Liver (tissue), 9 donors: ENCODE measurements around the gene TRAK2. TPM values are rescaled to one million over a fixed set of nuclear protein-coding genes. Genes with fewer than 3 reads are reported as not detected.

Experiments used
- DNase-seq: peaks from one replicate; pipeline ENCODE4 v3.0.0-alpha.2; 2017; ENCODE audit warnings: low spot score
- H3K27ac ChIP-seq, 2 donors: one replicate each; pipeline ENCODE4 v1.7.0; 2013; ENCODE audit warnings: inconsistent platforms in 2 of 2, low read length in 2 of 2, control low read depth in 1 of 2, low read depth in 1 of 2, mild to moderate bottlenecking in 1 of 2
- H3K27me3 ChIP-seq, 4 donors: one replicate each; pipeline versions ENCODE4 v1.6.1 to v1.7.0; 2013; ENCODE audit warnings: low read length in 3 of 4, inconsistent platforms in 1 of 4, mild to moderate bottlenecking in 1 of 4, moderate library complexity in 1 of 4; ENCODE audit not compliant: control insufficient read depth in 4 of 4, insufficient read depth in 4 of 4
- H3K36me3 ChIP-seq, 4 donors: one replicate each; pipeline versions ENCODE4 v1.6.1 to v1.7.0; 2013; ENCODE audit warnings: low read length in 3 of 4, mild to moderate bottlenecking in 3 of 4, low read depth in 1 of 4, moderate library complexity in 1 of 4; ENCODE audit not compliant: control insufficient read depth in 4 of 4, insufficient read depth in 3 of 4
- H3K4me1 ChIP-seq, 4 donors: one replicate each; pipeline versions ENCODE4 v1.6.1 to v1.7.0; 2013; ENCODE audit warnings: low read length in 3 of 4, mild to moderate bottlenecking in 3 of 4, moderate library complexity in 1 of 4; ENCODE audit not compliant: control insufficient read depth in 4 of 4, insufficient read depth in 4 of 4
- H3K4me3 ChIP-seq, 3 donors: one replicate each; pipeline versions ENCODE4 v1.6.1 to v1.7.0; 2013; ENCODE audit warnings: low read length in 3 of 3, control low read depth in 1 of 3, low read depth in 1 of 3, mild to moderate bottlenecking in 1 of 3
- H3K9ac ChIP-seq, 2 donors: one replicate each; pipeline ENCODE4 v1.7.0; 2013; ENCODE audit warnings: low read length in 2 of 2, mild to moderate bottlenecking in 2 of 2, moderate library complexity in 2 of 2, control low read depth in 1 of 2, low read depth in 1 of 2
- H3K9me3 ChIP-seq, 4 donors: one replicate each; pipeline versions ENCODE4 v1.6.1 to v1.7.0; 2013; ENCODE audit warnings: low read length in 3 of 4; ENCODE audit not compliant: control insufficient read depth in 4 of 4
- FOXA1 ChIP-seq: IDR thresholded peaks from 2 replicates; pipeline ENCODE4 v1.6.1; 2016; ENCODE audit warnings: antibody characterized with exemption
- FOXA2 ChIP-seq: IDR thresholded peaks from 2 replicates; pipeline ENCODE4 v1.6.1; 2016; ENCODE audit warnings: antibody characterized with exemption
- HNF4A ChIP-seq, 2 donors: conservative IDR thresholded peaks; 2 replicates each; pipeline ENCODE4 v1.6.1; 2016; ENCODE audit warnings: antibody characterized with exemption in 2 of 2, mild to moderate bottlenecking in 2 of 2
- HNF4G ChIP-seq: IDR thresholded peaks from 2 replicates; pipeline ENCODE4 v1.6.1; 2016; ENCODE audit warnings: antibody characterized with exemption
- JUND ChIP-seq, 2 donors: IDR thresholded peaks; 2 replicates each; pipeline ENCODE4 v1.6.1; 2016; ENCODE audit warnings: antibody characterized with exemption in 2 of 2
- NR2F2 ChIP-seq: IDR thresholded peaks from 2 replicates; pipeline ENCODE4 v1.6.1; 2016; ENCODE audit warnings: antibody characterized with exemption
- RAD21 ChIP-seq, 2 donors: IDR thresholded peaks; 2 replicates each; pipeline ENCODE4 v1.6.1; 2016; ENCODE audit warnings: antibody characterized with exemption in 2 of 2, mild to moderate bottlenecking in 2 of 2
- RXRA ChIP-seq, 2 donors: IDR thresholded peaks; 2 replicates each; pipeline ENCODE4 v1.6.1; 2017 to 2018; ENCODE audit warnings: antibody characterized with exemption in 2 of 2, mild to moderate bottlenecking in 1 of 2
- SP1 ChIP-seq: IDR thresholded peaks from 2 replicates; pipeline ENCODE4 v1.6.1; 2018; ENCODE audit warnings: antibody characterized with exemption, mild to moderate bottlenecking
- TAF1 ChIP-seq: conservative IDR thresholded peaks from 2 replicates; pipeline ENCODE4 v1.6.1; 2016; ENCODE audit warnings: antibody characterized with exemption, mild to moderate bottlenecking
- YY1 ChIP-seq: IDR thresholded peaks from 2 replicates; pipeline ENCODE4 v1.6.1; 2016; ENCODE audit warnings: antibody characterized with exemption, mild to moderate bottlenecking
- WGBS: extraction: QIAGEN DNeasy Blood & Tissue Kit; methylation state at CpG from one replicate; pipeline ENCODE4 v1.1.7; 2013; 5-methylcytosine and 5-hydroxymethylcytosine counted together
- polyA plus RNA-seq, 2 donors: library from polyadenylated mRNA; stranded (reverse) in 1 of 2; unstranded in 1 of 2; fragments of 200-250 nt in 1 of 2; fragments of >200 nt in 1 of 2; fragmentation: Nextera tagmentation in 1 of 2; extraction: Ambion mirVana in 1 of 2; gene quantifications; one replicate each; pipeline versions ENCODE4 v1.2.1 to v1.2.3, GENCODE V29; 2013 to 2015
- total RNA-seq, 2 donors: library from RNA; depleted of rRNA; stranded (reverse); fragments of >200 nt; gene quantifications; one replicate each; pipeline ENCODE4 v1.2.3, GENCODE V29; 2014
- TF ChIP-seq, protein P1 (sequence below): IDR thresholded peaks from 2 replicates; pipeline ENCODE4 v1.6.1; 2016; ENCODE audit warnings: antibody characterized with exemption
- TF ChIP-seq, protein P2 (sequence below): IDR thresholded peaks from 2 replicates; pipeline ENCODE4 v1.6.1; 2016; ENCODE audit warnings: antibody characterized with exemption
- TF ChIP-seq, protein P3 (sequence below): IDR thresholded peaks from 2 replicates; pipeline ENCODE4 v1.6.1; 2016; ENCODE audit warnings: antibody characterized with exemption, mild to moderate bottlenecking
- TF ChIP-seq, protein P4 (sequence below): IDR thresholded peaks from 2 replicates; pipeline ENCODE4 v1.6.1; 2016; ENCODE audit warnings: antibody characterized with exemption
- TF ChIP-seq, protein P5 (sequence below): fragments of 150-350 bp; IDR thresholded peaks from 2 replicates; pipeline ENCODE4 v1.5.1; 2017; ENCODE audit warnings: improper control_type of control experiment, low read depth, low read length; ENCODE audit not compliant: missing input control
- donor health status: healthy.
- donor health status: healthy.
- donor health status: healthy.
- donor health status: healthy.
- donor health status: healthy.

Gene TRAK2
- total and polyA plus RNA-seq, 4 donors = 6.1 to 207 (median 12.4) TPM

DNA sequence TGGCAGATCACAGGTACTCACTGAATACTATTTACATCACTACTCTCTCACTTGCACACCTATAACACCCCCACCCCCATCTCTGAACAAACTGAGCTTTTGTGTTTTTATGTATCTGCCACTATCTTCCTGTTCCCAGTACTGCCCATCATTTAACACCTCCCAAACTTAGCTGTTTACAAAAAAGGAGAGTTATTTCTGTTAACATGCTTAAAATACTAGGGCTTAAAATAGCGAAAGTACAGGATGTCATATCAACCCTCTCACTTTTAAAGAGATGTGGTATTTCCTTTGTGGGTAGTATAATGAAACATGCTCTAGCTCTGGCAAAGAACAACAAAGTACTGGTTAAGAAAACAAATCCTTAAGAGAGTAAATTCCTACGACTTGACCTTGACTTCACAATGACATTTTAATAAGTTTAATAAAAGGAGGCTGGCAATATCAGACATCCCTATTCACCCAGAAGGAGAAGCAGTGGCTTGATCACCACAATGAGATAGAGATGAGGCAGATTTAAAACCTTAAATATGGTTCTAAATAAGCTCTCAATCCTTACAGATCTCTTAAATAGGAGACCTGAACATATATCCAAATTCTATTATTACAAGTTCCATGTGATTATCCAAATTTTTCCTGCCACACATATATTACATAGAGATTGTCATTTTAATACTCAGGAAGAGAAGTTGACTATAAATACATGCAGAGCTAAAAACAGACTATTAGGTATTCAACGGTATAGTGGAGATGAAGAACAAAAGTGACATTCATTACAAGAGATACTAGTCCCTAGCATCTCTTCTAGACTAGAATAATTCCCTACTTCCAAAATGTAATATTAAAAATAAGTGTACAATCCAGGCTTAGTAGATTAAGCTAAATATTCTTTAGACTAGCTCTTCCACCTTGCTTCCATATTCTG, 36.9 kb downstream of the TRAK2 start:
- Histone ChIP-seq H3K36me3 (no peaks in the 10 kb centered on the region), H3K9me3 (no peaks in the 10 kb centered on the region), H3K4me1 (peaks cover 0 to 3% (median 1%) of the 10 kb centered on the region in 4 donors), H3K27ac (no peak overlapping the region), H3K4me3 (no peak overlapping the region), H3K9ac (no peak overlapping the region), H3K27me3 (no peaks in the 10 kb centered on the region)
- WGBS = 62% methylated on average over 3 of the region's 3 CpGs
- TF ChIP-seq, protein P1, sequence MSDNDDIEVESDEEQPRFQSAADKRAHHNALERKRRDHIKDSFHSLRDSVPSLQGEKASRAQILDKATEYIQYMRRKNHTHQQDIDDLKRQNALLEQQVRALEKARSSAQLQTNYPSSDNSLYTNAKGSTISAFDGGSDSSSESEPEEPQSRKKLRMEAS = no peak
- TF ChIP-seq, protein P2, sequence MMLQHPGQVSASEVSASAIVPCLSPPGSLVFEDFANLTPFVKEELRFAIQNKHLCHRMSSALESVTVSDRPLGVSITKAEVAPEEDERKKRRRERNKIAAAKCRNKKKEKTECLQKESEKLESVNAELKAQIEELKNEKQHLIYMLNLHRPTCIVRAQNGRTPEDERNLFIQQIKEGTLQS = no peak
- peak; percentile 34 for TF ChIP-seq NR2F2
- TF ChIP-seq RXRA (IDR thresholded peaks at IDR 0.05) = no peak
- TF ChIP-seq HNF4A (conservative IDR thresholded peaks at IDR 0.05) = no peak
- TF ChIP-seq, protein P3, sequence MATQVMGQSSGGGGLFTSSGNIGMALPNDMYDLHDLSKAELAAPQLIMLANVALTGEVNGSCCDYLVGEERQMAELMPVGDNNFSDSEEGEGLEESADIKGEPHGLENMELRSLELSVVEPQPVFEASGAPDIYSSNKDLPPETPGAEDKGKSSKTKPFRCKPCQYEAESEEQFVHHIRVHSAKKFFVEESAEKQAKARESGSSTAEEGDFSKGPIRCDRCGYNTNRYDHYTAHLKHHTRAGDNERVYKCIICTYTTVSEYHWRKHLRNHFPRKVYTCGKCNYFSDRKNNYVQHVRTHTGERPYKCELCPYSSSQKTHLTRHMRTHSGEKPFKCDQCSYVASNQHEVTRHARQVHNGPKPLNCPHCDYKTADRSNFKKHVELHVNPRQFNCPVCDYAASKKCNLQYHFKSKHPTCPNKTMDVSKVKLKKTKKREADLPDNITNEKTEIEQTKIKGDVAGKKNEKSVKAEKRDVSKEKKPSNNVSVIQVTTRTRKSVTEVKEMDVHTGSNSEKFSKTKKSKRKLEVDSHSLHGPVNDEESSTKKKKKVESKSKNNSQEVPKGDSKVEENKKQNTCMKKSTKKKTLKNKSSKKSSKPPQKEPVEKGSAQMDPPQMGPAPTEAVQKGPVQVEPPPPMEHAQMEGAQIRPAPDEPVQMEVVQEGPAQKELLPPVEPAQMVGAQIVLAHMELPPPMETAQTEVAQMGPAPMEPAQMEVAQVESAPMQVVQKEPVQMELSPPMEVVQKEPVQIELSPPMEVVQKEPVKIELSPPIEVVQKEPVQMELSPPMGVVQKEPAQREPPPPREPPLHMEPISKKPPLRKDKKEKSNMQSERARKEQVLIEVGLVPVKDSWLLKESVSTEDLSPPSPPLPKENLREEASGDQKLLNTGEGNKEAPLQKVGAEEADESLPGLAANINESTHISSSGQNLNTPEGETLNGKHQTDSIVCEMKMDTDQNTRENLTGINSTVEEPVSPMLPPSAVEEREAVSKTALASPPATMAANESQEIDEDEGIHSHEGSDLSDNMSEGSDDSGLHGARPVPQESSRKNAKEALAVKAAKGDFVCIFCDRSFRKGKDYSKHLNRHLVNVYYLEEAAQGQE = no peak
- DNase-seq = no peak

DNA sequence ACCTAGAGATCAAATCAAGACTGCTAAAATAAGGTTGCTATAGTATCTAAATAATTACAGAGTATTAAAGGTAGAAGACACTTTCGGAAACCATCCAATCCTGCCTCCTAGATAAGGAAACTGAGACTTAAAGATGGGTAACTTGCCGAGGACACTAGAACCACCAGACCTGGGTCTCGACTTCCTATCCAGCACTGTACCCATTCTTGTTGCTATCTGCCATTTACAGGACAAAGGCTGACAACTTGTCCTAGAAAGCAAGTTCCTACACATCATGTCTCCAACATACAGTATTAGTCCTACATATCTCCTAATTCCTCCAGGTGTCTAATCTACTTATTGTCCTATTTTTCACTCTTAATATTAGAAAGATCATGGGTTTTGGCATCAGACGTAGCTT, 37.7 kb downstream of the TRAK2 start:
- 63% methylated on average over 4 of the region's 4 CpGs for WGBS
- H3K36me3 ChIP-seq = no peaks in the 10 kb centered on the region
- H3K9me3 ChIP-seq = no peaks in the 10 kb centered on the region
- H3K9ac ChIP-seq = no peak overlapping the region
- no peak for DNase-seq
- no peak for TF ChIP-seq FOXA1
- TF ChIP-seq HNF4A (conservative IDR thresholded peaks at IDR 0.05) = no peak
- TF ChIP-seq, protein P4, sequence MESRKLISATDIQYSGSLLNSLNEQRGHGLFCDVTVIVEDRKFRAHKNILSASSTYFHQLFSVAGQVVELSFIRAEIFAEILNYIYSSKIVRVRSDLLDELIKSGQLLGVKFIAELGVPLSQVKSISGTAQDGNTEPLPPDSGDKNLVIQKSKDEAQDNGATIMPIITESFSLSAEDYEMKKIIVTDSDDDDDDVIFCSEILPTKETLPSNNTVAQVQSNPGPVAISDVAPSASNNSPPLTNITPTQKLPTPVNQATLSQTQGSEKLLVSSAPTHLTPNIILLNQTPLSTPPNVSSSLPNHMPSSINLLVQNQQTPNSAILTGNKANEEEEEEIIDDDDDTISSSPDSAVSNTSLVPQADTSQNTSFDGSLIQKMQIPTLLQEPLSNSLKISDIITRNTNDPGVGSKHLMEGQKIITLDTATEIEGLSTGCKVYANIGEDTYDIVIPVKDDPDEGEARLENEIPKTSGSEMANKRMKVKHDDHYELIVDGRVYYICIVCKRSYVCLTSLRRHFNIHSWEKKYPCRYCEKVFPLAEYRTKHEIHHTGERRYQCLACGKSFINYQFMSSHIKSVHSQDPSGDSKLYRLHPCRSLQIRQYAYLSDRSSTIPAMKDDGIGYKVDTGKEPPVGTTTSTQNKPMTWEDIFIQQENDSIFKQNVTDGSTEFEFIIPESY = no peak
- TF ChIP-seq, protein P3 = no peak
- TF ChIP-seq JUND (IDR thresholded peaks at IDR 0.05) = no peak
- no peak for TF ChIP-seq SP1
- TF ChIP-seq, protein P5, sequence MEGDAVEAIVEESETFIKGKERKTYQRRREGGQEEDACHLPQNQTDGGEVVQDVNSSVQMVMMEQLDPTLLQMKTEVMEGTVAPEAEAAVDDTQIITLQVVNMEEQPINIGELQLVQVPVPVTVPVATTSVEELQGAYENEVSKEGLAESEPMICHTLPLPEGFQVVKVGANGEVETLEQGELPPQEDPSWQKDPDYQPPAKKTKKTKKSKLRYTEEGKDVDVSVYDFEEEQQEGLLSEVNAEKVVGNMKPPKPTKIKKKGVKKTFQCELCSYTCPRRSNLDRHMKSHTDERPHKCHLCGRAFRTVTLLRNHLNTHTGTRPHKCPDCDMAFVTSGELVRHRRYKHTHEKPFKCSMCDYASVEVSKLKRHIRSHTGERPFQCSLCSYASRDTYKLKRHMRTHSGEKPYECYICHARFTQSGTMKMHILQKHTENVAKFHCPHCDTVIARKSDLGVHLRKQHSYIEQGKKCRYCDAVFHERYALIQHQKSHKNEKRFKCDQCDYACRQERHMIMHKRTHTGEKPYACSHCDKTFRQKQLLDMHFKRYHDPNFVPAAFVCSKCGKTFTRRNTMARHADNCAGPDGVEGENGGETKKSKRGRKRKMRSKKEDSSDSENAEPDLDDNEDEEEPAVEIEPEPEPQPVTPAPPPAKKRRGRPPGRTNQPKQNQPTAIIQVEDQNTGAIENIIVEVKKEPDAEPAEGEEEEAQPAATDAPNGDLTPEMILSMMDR = no peak
- TF ChIP-seq RAD21 (IDR thresholded peaks at IDR 0.05) = no peak
- no peak for TF ChIP-seq FOXA2
- no peak for TF ChIP-seq RXRA (IDR thresholded peaks at IDR 0.05)
- no peak for TF ChIP-seq YY1
- TF ChIP-seq TAF1 = no peak
- no peak for TF ChIP-seq HNF4G
- TF ChIP-seq, protein P1 = no peak
- H3K27me3 ChIP-seq = no peaks in the 10 kb centered on the region
- no peak overlapping the region for H3K27ac ChIP-seq
- H3K4me1 ChIP-seq = peaks cover 0 to 5% (median 1%) of the 10 kb centered on the region in 4 donors
- H3K4me3 ChIP-seq = no peak overlapping the region
